ENCODE data around the gene DNAH6. TPM values are rescaled to one million over a fixed set of nuclear protein-coding genes. Genes with fewer than 3 reads are reported as not detected.

The DNAH6 gene
- total and polyA plus RNA-seq, 11 donors: 0.05 to 0.75 (median 0.10) TPM; not detected in 2

- TF ChIP-seq POLR2A (IDR thresholded peaks at IDR 0.05) (no peak), CTCF (IDR thresholded peaks at IDR 0.05) (no peak)
- Histone ChIP-seq H3K36me3 (no peaks in the 10 kb centered on the region), H3K9me3 (no peaks in the 10 kb centered on the region), H3K4me3 (no peak overlapping the region), H3K27ac (no peak overlapping the region), H3K4me1 (no peaks in the 10 kb centered on the region), H3K27me3 (no peaks in the 10 kb centered on the region)
- intact Hi-C loops (cut with DNase I): no loop called here
- WGBS, 4 donors: 49 to 58% (median 56%) methylated on average over 3 of the region's 3 CpGs
- ATAC-seq (no peak), DNase-seq (no peak)
Measured at GRCh38 chr2:84815146-84815545, 298.8 kb downstream of the DNAH6 start.

GRCh38 chr2:84816426-84817026 lies 300.2 kb downstream of the DNAH6 start:
- Histone ChIP-seq H3K9me3 (no peaks in the 10 kb centered on the region), H3K4me3 (no peak overlapping the region), H3K4me1 (no peaks in the 10 kb centered on the region), H3K27me3 (no peaks in the 10 kb centered on the region), H3K36me3 (no peaks in the 10 kb centered on the region), H3K27ac (no peak overlapping the region)
- WGBS, 4 donors: 90 to 93% (median 92%) methylated on average over 6 of the region's 6 CpGs
- intact Hi-C loops (cut with DNase I): no loop called here
- no peak for TF ChIP-seq CTCF (IDR thresholded peaks at IDR 0.05)
- no peak for TF ChIP-seq POLR2A (IDR thresholded peaks at IDR 0.05)
- no peak for DNase-seq
- ATAC-seq: no peak

- ATAC-seq (no peak), DNase-seq (no peak)
- intact Hi-C loops (cut with DNase I): no loop called here
- H3K9me3 ChIP-seq: no peaks in the 10 kb centered on the region
- TF ChIP-seq CTCF (IDR thresholded peaks at IDR 0.05): no peak
- no peak for TF ChIP-seq POLR2A (IDR thresholded peaks at IDR 0.05)
- H3K36me3 ChIP-seq: no peaks in the 10 kb centered on the region
- no peaks in the 10 kb centered on the region for H3K4me1 ChIP-seq
- 79 to 94% (median 92%) methylated on average over 2 of the region's 2 CpGs for WGBS, 4 donors
- H3K27ac ChIP-seq: no peak overlapping the region
- H3K27me3 ChIP-seq: no peaks in the 10 kb centered on the region
- no peak overlapping the region for H3K4me3 ChIP-seq
Measured at GRCh38 chr2:84817239-84817655, 300.9 kb downstream of the DNAH6 start.

GRCh38 chr2:84821806-84822205 lies 305.5 kb downstream of the DNAH6 start:
- WGBS, 4 donors: 88 to 95% (median 89%) methylated on average over 7 of the region's 7 CpGs
- Histone ChIP-seq H3K27me3 (no peaks in the 10 kb centered on the region), H3K4me3 (no peak overlapping the region), H3K27ac (no peak overlapping the region), H3K36me3 (no peaks in the 10 kb centered on the region), H3K9me3 (no peaks in the 10 kb centered on the region), H3K4me1 (no peaks in the 10 kb centered on the region)
- DNase-seq (no peak), ATAC-seq (no peak)
- TF ChIP-seq CTCF (IDR thresholded peaks at IDR 0.05) (no peak), POLR2A (IDR thresholded peaks at IDR 0.05) (no peak)
- intact Hi-C loops (cut with DNase I): no loop called here

All from heart left ventricle (tissue), 16 donors.